Measurements from ENCODE around the gene STEAP3. TPM values are rescaled to one million over a fixed set of nuclear protein-coding genes. Genes with fewer than 3 reads are reported as not detected.
A peak's percentile ranks its signal among the peaks of the same experiment; 100 is the strongest.

Gene STEAP3
- total and polyA plus RNA-seq, 2 donors: 1.1 to 10.6 TPM

DNA sequence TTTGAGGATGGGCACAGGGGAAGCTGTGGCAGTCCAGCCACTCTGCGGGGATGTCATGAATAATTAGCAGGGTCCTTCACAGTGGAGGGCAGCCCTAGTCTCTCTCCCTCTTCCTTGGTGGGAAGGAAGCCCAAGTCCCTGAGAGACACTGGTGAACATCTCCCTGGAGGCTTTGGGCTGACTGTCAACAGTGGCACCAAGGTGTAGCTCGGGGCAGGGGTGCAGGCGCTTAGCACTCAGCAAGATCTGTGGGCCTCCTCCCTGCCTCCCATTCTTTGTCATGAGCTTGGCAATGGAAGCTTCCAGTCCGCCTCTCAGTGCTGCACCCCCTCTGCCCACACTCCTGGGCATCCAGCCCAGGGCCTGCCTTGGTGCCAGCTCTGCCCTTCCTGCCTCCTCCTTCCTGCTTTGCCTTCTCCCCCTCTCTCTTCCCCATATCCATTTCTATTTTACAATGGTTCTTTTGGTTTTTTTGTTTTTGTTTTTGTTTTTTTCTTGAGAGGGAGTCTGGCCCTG lies 59.4 kb downstream of the STEAP3 start:
- H3K27ac ChIP-seq (ENCODE audit: low read depth): no peak overlapping the region
- DNase-seq (ENCODE audit: extremely low spot score): no peak
- H3K4me3 ChIP-seq (ENCODE audit: low read depth, low read length): no peak overlapping the region
- no peaks in the 10 kb centered on the region for H3K4me1 ChIP-seq (ENCODE audit: insufficient read depth)
- WGBS: 79% methylated on average over 4 of the region's 4 CpGs
- no peaks in the 10 kb centered on the region for H3K36me3 ChIP-seq (ENCODE audit: insufficient read depth)

DNA sequence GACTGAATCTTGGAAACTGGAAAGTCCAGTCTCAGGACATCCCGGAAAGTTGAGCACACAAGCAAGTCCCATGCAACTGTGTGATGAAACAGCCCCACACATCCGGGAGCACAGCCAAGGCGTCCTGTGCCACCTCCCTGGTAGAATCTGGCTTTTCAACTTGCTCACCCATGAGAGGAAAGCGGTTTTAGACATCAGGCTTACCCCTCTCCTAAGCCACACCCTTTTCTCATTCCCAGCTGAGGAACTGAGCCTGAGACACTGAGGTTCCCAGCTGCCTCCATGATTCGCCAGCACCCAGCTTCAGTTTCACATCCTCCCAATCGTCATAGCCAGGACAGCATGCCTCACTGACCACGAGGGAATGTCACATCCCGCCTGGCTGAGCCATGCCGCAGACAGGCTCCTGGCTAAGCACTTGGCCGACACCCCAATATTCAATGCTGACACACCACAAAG lies 60.3 kb downstream of the STEAP3 start:
- DNase-seq (ENCODE audit: extremely low spot score): no peak
- no peak overlapping the region for H3K4me3 ChIP-seq (ENCODE audit: low read depth, low read length)
- H3K27ac ChIP-seq (ENCODE audit: low read depth): no peak overlapping the region
- H3K36me3 ChIP-seq (ENCODE audit: insufficient read depth): no peaks in the 10 kb centered on the region
- WGBS: 75% methylated on average over 10 of the region's 10 CpGs
- H3K4me1 ChIP-seq (ENCODE audit: insufficient read depth): no peaks in the 10 kb centered on the region

DNA sequence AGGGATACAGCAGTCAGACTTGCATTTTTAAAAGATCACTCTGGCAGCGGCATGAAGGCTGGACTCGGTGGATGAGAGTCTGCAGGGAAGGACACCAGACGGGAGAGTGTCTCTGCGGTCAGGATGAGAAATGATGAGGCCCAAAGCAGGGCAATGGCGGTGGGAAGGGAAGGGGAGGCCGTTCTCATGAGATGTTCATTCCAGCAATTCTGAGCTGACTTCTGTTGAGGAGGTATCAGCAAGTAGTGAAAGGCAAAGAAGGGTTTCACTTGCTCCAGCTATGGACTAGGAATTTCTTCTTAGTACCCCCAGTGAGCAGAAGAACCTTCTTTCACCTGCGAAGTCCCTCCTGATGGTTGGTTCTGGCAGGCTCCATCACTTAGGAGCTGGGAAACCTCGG lies 63.0 kb downstream of the STEAP3 start:
- Histone ChIP-seq H3K4me3 (ENCODE audit: low read depth, low read length) (no peak overlapping the region), H3K4me1 (ENCODE audit: insufficient read depth) (no peaks in the 10 kb centered on the region), H3K36me3 (ENCODE audit: insufficient read depth) (no peaks in the 10 kb centered on the region), H3K27ac (ENCODE audit: low read depth) (no peak overlapping the region)
- WGBS: 82% methylated on average over 8 of the region's 8 CpGs
- DNase-seq (ENCODE audit: extremely low spot score): no peak

DNA sequence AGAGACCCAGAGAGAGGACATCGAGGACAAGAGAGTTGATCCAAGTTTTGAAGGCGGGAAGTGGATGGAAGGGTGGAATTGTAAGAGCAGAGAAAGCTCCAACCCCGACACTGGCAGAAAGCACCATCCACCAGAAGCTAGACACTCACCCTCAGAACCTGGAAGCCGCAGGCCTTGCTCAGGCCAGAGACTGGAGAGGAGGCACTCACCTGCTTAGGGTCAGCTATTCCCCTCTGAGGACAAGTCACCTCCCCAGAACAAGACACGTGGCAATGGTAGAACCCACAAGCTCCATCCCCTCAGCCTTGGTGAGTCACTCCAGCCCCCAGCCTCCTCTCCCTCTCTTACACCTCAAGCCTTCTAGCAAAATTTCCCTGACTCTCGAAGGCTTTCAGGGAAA lies 64.9 kb downstream of the STEAP3 start:
- Histone ChIP-seq H3K36me3 (ENCODE audit: insufficient read depth) (no peaks in the 10 kb centered on the region), H3K27ac (ENCODE audit: low read depth) (no peak overlapping the region), H3K4me1 (ENCODE audit: insufficient read depth) (no peaks in the 10 kb centered on the region), H3K4me3 (ENCODE audit: low read depth, low read length) (no peak overlapping the region)
- no peak for DNase-seq (ENCODE audit: extremely low spot score)
- WGBS: 85% methylated on average over 6 of the region's 6 CpGs

DNA sequence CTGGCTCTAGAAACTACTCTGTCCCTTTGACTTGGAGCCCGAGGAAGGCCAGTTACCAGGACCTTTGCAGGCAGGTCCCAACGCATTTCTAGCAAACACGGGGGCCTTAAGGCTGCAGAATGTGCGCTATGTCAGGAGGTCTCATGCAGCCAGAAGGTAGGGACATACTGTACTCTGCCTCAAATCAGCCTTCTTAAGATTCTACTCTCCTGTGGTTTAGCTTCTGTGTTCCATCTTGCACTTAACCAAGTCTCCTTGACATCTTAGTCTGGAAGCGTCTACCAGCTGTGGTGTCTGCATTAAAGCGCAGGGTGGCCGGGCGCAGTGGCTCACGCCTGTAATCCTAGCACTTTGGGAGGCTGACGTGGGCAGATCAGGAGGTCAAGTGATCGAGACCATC lies 65.5 kb downstream of the STEAP3 start:
- no peak overlapping the region for H3K27ac ChIP-seq (ENCODE audit: low read depth)
- WGBS: 41% methylated on average over 11 of the region's 11 CpGs
- no peaks in the 10 kb centered on the region for H3K36me3 ChIP-seq (ENCODE audit: insufficient read depth)
- no peaks in the 10 kb centered on the region for H3K4me1 ChIP-seq (ENCODE audit: insufficient read depth)
- no peak overlapping the region for H3K4me3 ChIP-seq (ENCODE audit: low read depth, low read length)
- DNase-seq (ENCODE audit: extremely low spot score): no peak

DNA sequence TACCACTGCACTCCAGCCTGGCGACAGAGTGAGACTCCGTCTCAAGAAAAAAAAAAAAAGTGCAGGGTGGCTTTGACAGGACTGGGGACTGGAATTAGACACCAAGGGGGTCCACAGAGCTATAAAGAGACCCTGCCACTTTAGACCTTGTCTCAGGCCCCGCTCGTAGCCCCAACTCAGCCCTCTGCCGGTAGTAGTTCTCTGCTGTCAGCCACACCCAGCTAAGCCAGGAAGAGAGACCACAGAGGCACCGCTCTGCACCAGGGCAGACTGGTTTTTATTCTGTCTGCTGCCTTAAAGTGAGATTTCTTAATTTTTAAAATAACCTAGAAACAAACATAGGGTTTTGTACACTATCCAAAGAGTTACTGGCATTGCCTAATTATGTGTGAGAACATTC lies 66.0 kb downstream of the STEAP3 start:
- no peaks in the 10 kb centered on the region for H3K36me3 ChIP-seq (ENCODE audit: insufficient read depth)
- 90% methylated on average over 6 of the region's 6 CpGs for WGBS
- DNase-seq (ENCODE audit: extremely low spot score): no peak
- H3K4me1 ChIP-seq (ENCODE audit: insufficient read depth): no peaks in the 10 kb centered on the region
- H3K4me3 ChIP-seq (ENCODE audit: low read depth, low read length): no peak overlapping the region
- no peak overlapping the region for H3K27ac ChIP-seq (ENCODE audit: low read depth)

DNA sequence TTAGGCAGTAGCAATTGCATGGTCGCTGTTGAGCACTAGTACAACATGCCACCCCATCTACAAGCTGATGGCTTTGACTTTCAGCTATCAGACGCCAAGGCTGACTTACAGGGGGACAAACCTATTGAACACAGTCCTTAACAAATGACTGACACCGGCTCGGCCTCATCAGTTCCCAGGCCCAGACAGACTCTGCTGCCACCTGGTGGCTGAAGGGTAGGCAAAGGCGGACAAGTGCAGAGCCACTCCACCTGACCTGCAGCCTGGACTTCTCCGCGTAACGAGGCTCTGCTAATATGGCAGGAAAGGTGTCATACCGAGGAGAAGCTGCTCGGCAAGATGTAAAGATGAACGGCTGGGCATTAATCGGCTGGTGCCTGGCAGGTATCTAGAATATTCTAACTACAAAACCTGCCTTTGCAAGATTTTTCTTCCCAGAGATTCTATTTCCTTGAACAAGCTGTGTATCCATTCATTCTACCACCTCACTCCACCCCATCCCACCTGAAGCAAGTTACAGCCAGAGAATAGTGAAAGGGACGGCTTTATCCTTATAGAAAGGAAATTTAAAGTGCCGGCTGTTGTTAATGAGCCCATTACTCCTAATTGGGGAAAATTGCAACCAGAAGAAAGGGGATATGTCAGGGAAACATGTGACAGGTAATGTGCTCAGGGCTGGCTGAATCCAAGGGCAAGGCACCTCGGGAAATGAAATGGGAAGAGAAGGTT lies 67.4 kb downstream of the STEAP3 start:
- H3K4me3 ChIP-seq (ENCODE audit: low read depth, low read length): no peak overlapping the region
- 78% methylated on average over 15 of the region's 15 CpGs for WGBS
- H3K36me3 ChIP-seq (ENCODE audit: insufficient read depth): no peaks in the 10 kb centered on the region
- peak; percentile 17 for DNase-seq (ENCODE audit: extremely low spot score)
- no peaks in the 10 kb centered on the region for H3K4me1 ChIP-seq (ENCODE audit: insufficient read depth)
- H3K27ac ChIP-seq (ENCODE audit: low read depth): no peak overlapping the region

DNA sequence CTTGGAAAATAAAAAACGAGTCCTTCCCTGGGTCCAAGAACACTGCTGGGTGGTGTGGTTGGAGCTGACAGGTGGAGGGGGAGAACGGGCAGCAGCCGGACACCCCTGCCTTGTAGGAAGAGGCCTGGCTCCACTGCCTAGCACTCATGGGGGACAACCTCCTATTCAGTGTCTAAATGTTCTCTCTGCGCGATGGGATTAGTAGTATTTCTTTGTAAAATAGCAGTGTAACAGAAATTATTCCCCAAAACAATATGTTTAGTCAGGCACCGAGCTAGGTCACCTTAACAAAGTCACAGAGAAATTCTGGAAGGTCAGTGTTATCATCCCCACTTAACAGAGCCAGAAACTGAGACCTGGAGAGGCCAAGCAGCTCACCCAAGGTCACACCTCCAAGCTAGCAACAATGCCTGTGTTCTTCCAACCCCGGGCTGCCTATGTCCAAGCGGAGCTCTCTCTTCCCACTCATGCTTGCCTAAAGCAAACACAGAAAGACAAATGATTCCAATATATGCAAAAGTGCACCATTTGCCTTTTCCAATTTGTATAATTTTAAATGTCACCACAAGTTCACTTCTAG lies 68.0 kb downstream of the STEAP3 start:
- no peaks in the 10 kb centered on the region for H3K4me1 ChIP-seq (ENCODE audit: insufficient read depth)
- no peak for DNase-seq (ENCODE audit: extremely low spot score)
- H3K27ac ChIP-seq (ENCODE audit: low read depth): no peak overlapping the region
- H3K4me3 ChIP-seq (ENCODE audit: low read depth, low read length): no peak overlapping the region
- H3K36me3 ChIP-seq (ENCODE audit: insufficient read depth): no peaks in the 10 kb centered on the region
- WGBS: 90% methylated on average over 8 of the region's 8 CpGs

DNA sequence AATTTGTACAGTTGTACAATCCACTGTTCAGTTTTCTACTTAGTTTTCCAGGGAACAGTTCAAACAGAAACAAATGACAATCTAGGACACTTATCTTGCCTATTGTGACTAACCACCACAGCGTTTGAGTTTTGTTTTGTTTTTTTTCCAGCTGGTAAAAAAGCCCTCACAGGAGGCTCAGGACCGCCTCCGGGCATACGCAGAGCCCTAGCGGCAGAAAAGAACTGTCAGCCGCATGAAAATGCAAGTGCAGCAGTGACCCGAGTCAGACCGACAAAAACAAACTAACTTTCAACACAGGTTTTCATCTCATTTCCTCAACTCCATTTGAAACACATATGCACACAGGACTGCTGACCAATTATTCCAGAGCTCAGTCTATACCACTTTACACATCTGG lies 68.6 kb downstream of the STEAP3 start:
- H3K4me1 ChIP-seq (ENCODE audit: insufficient read depth): no peaks in the 10 kb centered on the region
- no peaks in the 10 kb centered on the region for H3K36me3 ChIP-seq (ENCODE audit: insufficient read depth)
- 57% methylated on average over 8 of the region's 8 CpGs for WGBS
- no peak for DNase-seq (ENCODE audit: extremely low spot score)
- H3K4me3 ChIP-seq (ENCODE audit: low read depth, low read length): no peak overlapping the region
- no peak overlapping the region for H3K27ac ChIP-seq (ENCODE audit: low read depth)

DNA sequence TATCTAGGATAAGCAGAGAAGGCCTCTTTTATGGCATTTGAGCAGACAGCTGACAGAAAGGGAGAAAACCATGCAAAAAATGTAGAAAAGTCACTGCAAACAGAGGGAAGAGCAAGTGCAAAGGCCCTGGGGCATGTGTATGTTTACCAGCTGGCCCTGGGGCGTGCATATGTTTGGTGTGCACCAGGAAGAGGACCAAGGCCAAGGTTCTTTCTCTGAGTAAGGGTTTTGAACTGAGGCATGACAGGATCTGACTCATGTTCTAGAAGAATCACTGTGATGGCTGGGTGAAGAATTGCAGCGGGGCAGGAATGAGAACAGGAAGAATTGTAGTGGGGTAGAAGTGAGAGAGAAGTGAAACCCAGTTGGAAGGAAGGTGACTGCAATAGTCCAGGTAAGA lies 69.6 kb downstream of the STEAP3 start:
- over 99% methylated on average over 2 of the region's 2 CpGs for WGBS
- no peaks in the 10 kb centered on the region for H3K36me3 ChIP-seq (ENCODE audit: insufficient read depth)
- H3K4me3 ChIP-seq (ENCODE audit: low read depth, low read length): no peak overlapping the region
- H3K27ac ChIP-seq (ENCODE audit: low read depth): no peak overlapping the region
- no peaks in the 10 kb centered on the region for H3K4me1 ChIP-seq (ENCODE audit: insufficient read depth)
- no peak for DNase-seq (ENCODE audit: extremely low spot score)

DNA sequence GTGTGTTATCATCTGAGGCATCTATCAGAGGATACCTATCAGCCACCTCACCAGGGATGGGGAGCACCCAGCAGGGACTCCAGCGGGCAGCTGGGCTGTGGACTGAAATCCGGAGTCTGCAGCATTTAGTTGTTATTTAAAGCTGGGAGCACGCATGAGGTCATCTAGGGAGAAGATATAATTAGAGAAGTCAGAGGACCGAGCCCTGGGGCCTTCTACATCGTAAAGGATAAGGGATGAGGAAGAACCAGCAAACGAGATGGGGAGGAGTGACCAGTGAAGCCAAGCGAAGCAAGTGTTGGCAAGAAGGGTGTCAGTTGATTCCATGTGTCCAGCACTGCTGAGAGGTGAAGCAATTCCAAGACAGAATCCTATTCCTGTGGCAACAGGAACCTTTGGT lies 70.3 kb downstream of the STEAP3 start:
- H3K4me1 ChIP-seq (ENCODE audit: insufficient read depth): no peaks in the 10 kb centered on the region
- H3K36me3 ChIP-seq (ENCODE audit: insufficient read depth): no peaks in the 10 kb centered on the region
- DNase-seq (ENCODE audit: extremely low spot score): no peak
- 77% methylated on average over 7 of the region's 7 CpGs for whole genome bisulfite sequencing
- H3K27ac ChIP-seq (ENCODE audit: low read depth): no peak overlapping the region
- H3K4me3 ChIP-seq (ENCODE audit: low read depth, low read length): no peak overlapping the region

DNA sequence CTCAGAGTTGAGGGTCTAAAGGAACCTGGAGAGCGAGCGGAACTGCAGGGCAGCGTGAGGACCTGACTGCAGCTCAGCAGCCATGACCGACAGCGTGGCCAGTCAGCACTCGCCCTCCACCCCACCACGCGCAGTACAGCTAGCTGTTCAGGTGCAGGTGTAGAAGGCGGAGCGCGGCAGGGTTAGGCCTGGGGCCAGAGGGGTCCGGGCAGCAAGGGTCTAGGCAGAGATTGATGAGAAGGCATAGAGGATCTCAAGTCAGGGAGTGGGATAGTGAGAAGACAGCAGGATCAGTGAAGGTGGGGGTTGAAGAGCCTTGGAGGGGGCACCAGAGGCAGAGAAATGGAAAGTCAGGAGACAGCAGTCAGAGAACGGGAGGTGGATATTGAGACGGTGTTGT lies 71.0 kb downstream of the STEAP3 start:
- H3K4me1 ChIP-seq (ENCODE audit: insufficient read depth): no peaks in the 10 kb centered on the region
- 89% methylated on average over 14 of the region's 14 CpGs for WGBS
- DNase-seq (ENCODE audit: extremely low spot score): no peak
- H3K27ac ChIP-seq (ENCODE audit: low read depth): no peak overlapping the region
- H3K4me3 ChIP-seq (ENCODE audit: low read depth, low read length): no peak overlapping the region
- no peaks in the 10 kb centered on the region for H3K36me3 ChIP-seq (ENCODE audit: insufficient read depth)

DNA sequence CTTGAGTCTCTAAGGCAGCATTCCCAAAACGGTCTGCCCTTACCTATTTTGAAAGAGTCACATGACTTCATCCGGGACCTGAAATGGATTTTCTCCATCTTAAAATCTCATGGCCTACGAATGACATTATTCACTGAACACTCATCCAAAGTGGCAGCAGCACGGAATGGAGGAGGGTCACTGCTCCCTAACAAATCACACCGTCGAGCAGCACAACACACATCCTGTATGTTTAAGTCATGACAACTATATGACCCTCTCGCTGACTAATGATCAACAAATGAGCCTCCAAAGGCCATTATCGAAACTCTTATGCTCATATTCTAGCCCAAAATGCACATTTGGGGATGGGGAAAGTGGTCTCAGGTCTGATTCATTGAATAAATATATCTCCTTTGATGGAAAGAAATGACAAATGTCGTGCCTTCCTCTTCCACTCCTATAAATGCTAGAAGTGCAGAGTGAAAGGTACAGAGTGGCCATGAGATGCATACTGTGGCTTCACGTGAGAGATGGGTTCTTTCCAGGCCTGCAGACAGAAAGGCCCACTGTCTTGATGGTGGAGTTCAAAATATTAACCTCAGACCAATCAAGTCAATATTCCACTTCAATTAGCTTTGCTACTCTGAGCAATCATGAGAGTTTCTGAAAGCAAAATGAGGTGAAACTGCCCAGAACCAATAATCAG lies 72.2 kb downstream of the STEAP3 start:
- DNase-seq (ENCODE audit: extremely low spot score): no peak
- 88% methylated on average over 10 of the region's 10 CpGs for WGBS
- Histone ChIP-seq H3K36me3 (ENCODE audit: insufficient read depth) (no peaks in the 10 kb centered on the region), H3K4me1 (ENCODE audit: insufficient read depth) (no peaks in the 10 kb centered on the region), H3K27ac (ENCODE audit: low read depth) (no peak overlapping the region), H3K4me3 (ENCODE audit: low read depth, low read length) (no peak overlapping the region)

DNA sequence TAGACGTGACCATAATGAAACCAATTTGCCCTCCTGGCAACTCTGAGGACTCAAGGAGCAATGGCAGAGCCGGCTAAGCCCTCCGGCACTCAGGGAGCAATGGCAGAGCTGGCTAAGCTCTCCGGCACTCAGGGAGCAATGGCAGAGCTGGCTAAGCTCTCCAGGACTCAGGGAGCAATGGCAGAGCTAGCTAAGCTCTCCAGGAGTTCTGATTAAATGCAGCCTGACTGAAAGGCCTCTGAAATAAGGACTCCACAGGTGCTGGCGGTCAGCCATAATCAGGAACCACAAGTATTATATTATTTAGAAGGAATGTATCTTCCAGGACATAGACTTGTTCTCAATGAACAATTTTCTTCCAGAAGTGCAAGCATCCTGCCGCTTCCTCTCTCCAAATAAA lies 77.8 kb downstream of the STEAP3 start:
- Histone ChIP-seq H3K4me3 (ENCODE audit: low read depth, low read length) (no peak overlapping the region), H3K4me1 (ENCODE audit: insufficient read depth) (no peaks in the 10 kb centered on the region), H3K27ac (ENCODE audit: low read depth) (no peak overlapping the region), H3K36me3 (ENCODE audit: insufficient read depth) (no peaks in the 10 kb centered on the region)
- WGBS: 95% methylated on average over 6 of the region's 6 CpGs
- DNase-seq (ENCODE audit: extremely low spot score): no peak

Measured in urinary bladder (tissue), 4 donors.